Rectal smooth muscle tissue (tissue), 1 donor: ENCODE data around the gene VWA3A.
"Not testable (repeated sequence)": the region's sequence is repeated elsewhere in the genome, so short reads cannot be mapped to it uniquely, and the experiment has no call there.

Source experiments
- H3K27ac ChIP-seq: one replicate; pipeline ENCODE4 v1.7.0; 2013; ENCODE audit warnings: low read depth, low read length, inconsistent platforms
- H3K27me3 ChIP-seq: one replicate; pipeline ENCODE4 v1.7.0; 2013; ENCODE audit warnings: low read length; ENCODE audit not compliant: control insufficient read depth, insufficient read depth
- H3K36me3 ChIP-seq: one replicate; pipeline ENCODE4 v1.7.0; 2013; ENCODE audit warnings: low read length; ENCODE audit not compliant: control insufficient read depth, insufficient read depth
- H3K4me1 ChIP-seq: one replicate; pipeline ENCODE4 v1.7.0; 2013; ENCODE audit warnings: low read length; ENCODE audit not compliant: control insufficient read depth, insufficient read depth
- H3K4me3 ChIP-seq: one replicate; pipeline ENCODE4 v1.7.0; 2013; ENCODE audit warnings: low read length
- H3K9ac ChIP-seq: one replicate; pipeline ENCODE4 v1.7.0; 2013; ENCODE audit warnings: low read length

Gene VWA3A

GRCh38 chr16:22152316-22152715 lies 60.0 kb downstream of the VWA3A start:
- Histone ChIP-seq H3K4me3 (no peak overlapping the region), H3K9ac (no peak overlapping the region), H3K4me1 (no peaks in the 10 kb centered on the region), H3K27me3 (no peaks in the 10 kb centered on the region), H3K36me3 (no peaks in the 10 kb centered on the region), H3K27ac (no peak overlapping the region)

- H3K27me3 ChIP-seq, H3K9ac ChIP-seq, H3K4me3 ChIP-seq, H3K4me1 ChIP-seq, H3K27ac ChIP-seq, H3K36me3 ChIP-seq: not testable (repeated sequence)
Observed at GRCh38 chr16:22153078-22153477, 60.7 kb downstream of the VWA3A start.

GRCh38 chr16:22161401-22161800 lies 69.1 kb downstream of the VWA3A start:
- Histone ChIP-seq H3K4me1 (no peaks in the 10 kb centered on the region), H3K36me3 (no peaks in the 10 kb centered on the region), H3K27me3 (no peaks in the 10 kb centered on the region), H3K4me3 (no peak overlapping the region), H3K27ac (no peak overlapping the region), H3K9ac (no peak overlapping the region)

- Histone ChIP-seq H3K4me1 (no peaks in the 10 kb centered on the region), H3K9ac (no peak within 1 kb of the TSS), H3K27me3 (no peaks in the 10 kb centered on the region), H3K27ac (no peak within 1 kb of the TSS), H3K4me3 (no peak within 1 kb of the TSS), H3K36me3 (no peaks in the 10 kb centered on the region)
Observed at GRCh38 chr16:22161999-22162655, 69.8 kb downstream of the VWA3A start, which contains the start of gene SDR42E2. TSS of gene SDR42E2 (plus strand) at chr16:22162506. CDS start at chr16:22165583, 3,077 bp downstream.

GRCh38 chr16:22162656-22163009 lies 70.3 kb downstream of the VWA3A start:
- Histone ChIP-seq H3K36me3 (no peaks in the 10 kb centered on the region), H3K27ac (no peak overlapping the region), H3K4me3 (no peak overlapping the region), H3K4me1 (no peaks in the 10 kb centered on the region), H3K9ac (no peak overlapping the region), H3K27me3 (no peaks in the 10 kb centered on the region)

GRCh38 chr16:22163806-22164205 lies 71.5 kb downstream of the VWA3A start:
- no peaks in the 10 kb centered on the region for H3K36me3 ChIP-seq
- no peaks in the 10 kb centered on the region for H3K27me3 ChIP-seq
- H3K27ac ChIP-seq = no peak overlapping the region
- H3K4me3 ChIP-seq = no peak overlapping the region
- H3K9ac ChIP-seq = no peak overlapping the region
- no peaks in the 10 kb centered on the region for H3K4me1 ChIP-seq

GRCh38 chr16:22164482-22164881 lies 72.1 kb downstream of the VWA3A start:
- Histone ChIP-seq H3K36me3 (no peaks in the 10 kb centered on the region), H3K27me3 (no peaks in the 10 kb centered on the region), H3K4me1 (no peaks in the 10 kb centered on the region), H3K9ac (no peak overlapping the region), H3K27ac (no peak overlapping the region), H3K4me3 (no peak overlapping the region)

GRCh38 chr16:22165508-22166285 lies 73.4 kb downstream of the VWA3A start:
- Histone ChIP-seq H3K27me3 (no peaks in the 10 kb centered on the region), H3K4me3 (no peak overlapping the region), H3K27ac (no peak overlapping the region), H3K9ac (no peak overlapping the region), H3K4me1 (no peaks in the 10 kb centered on the region), H3K36me3 (no peaks in the 10 kb centered on the region)

GRCh38 chr16:22171953-22172352 lies 79.6 kb downstream of the VWA3A start:
- H3K9ac ChIP-seq = no peak overlapping the region
- H3K36me3 ChIP-seq = no peaks in the 10 kb centered on the region
- no peak overlapping the region for H3K27ac ChIP-seq
- no peaks in the 10 kb centered on the region for H3K4me1 ChIP-seq
- H3K4me3 ChIP-seq = no peak overlapping the region
- no peaks in the 10 kb centered on the region for H3K27me3 ChIP-seq

- not testable (repeated sequence) for H3K4me3 ChIP-seq, H3K27ac ChIP-seq
Observed at GRCh38 chr16:22172642-22173041, 80.3 kb downstream of the VWA3A start.

GRCh38 chr16:22174642-22175041 lies 82.3 kb downstream of the VWA3A start:
- Histone ChIP-seq H3K36me3 (no peaks in the 10 kb centered on the region), H3K27me3 (no peaks in the 10 kb centered on the region), H3K27ac (no peak overlapping the region)

More at GRCh38 chr16:22172642-22173041, 80.3 kb downstream of the VWA3A start:
- not testable (repeated sequence) for H3K9ac ChIP-seq, H3K27me3 ChIP-seq, H3K36me3 ChIP-seq, H3K4me1 ChIP-seq

GRCh38 chr16:22177968-22178930 lies 85.9 kb downstream of the VWA3A start:
- Histone ChIP-seq H3K27me3 (no peaks in the 10 kb centered on the region), H3K27ac (no peak overlapping the region), H3K9ac (no peak overlapping the region), H3K36me3 (no peaks in the 10 kb centered on the region), H3K4me1 (no peaks in the 10 kb centered on the region), H3K4me3 (no peak overlapping the region)

More at GRCh38 chr16:22174642-22175041, 82.3 kb downstream of the VWA3A start:
- Histone ChIP-seq H3K4me1 (no peaks in the 10 kb centered on the region), H3K4me3 (no peak overlapping the region), H3K9ac (no peak overlapping the region)
